ENCODE data around the gene TMEM178A. TPM values are rescaled to one million over a fixed set of nuclear protein-coding genes. Genes with fewer than 3 reads are reported as not detected.

Gene TMEM178A
- total and polyA plus RNA-seq, 3 donors from 2014 or later, result 1.9 to 5.7 (median 3.4) TPM

Other genes starting within 250 kb of the TMEM178A start
- 10 to 100 TPM; 58.8 to 59.6 TPM for gene MAP4K3, start 228.6 kb upstream of the TMEM178A start, total RNA-seq
- 37.6 TPM for gene MAP4K3, start 228.6 kb upstream of the TMEM178A start, polyA plus RNA-seq (ENCODE audit: insufficient read depth, low read depth, low replicate concordance)
- gene THUMPD2, start 113.3 kb downstream of the TMEM178A start, total RNA-seq, result 10 to 100 TPM; 15.4 to 16.6 TPM
- 3.8 TPM for gene THUMPD2, start 113.3 kb downstream of the TMEM178A start, polyA plus RNA-seq (ENCODE audit: insufficient read depth, low read depth, low replicate concordance)